HUES64 (cell line): Measurements from ENCODE around the gene CGNL1.

ENCODE experiments used
- H3K27ac ChIP-seq: 2 replicates; pipeline ENCODE4 v1.7.0; 2013; ENCODE audit warnings: low read depth, low read length, inconsistent platforms
- H3K27me3 ChIP-seq: 2 replicates; pipeline ENCODE4 v1.6.1; 2013; ENCODE audit warnings: mild to moderate bottlenecking, low read length; ENCODE audit not compliant: insufficient read depth
- H3K36me3 ChIP-seq: 2 replicates; pipeline ENCODE4 v1.6.1; 2013; ENCODE audit warnings: mild to moderate bottlenecking, low read length; ENCODE audit not compliant: insufficient read depth
- H3K4me1 ChIP-seq: 2 replicates; pipeline ENCODE4 v1.6.1; 2013; ENCODE audit warnings: mild to moderate bottlenecking, low read length, moderate library complexity; ENCODE audit not compliant: insufficient read depth
- H3K4me3 ChIP-seq: 2 replicates; pipeline ENCODE4 v1.5.1; 2013; ENCODE audit warnings: mild to moderate bottlenecking, low read length, moderate library complexity
- H3K9ac ChIP-seq: 2 replicates; pipeline ENCODE4 v1.6.1; 2013; ENCODE audit warnings: mild to moderate bottlenecking, low read depth, low read length
- H3K9me3 ChIP-seq: 2 replicates; pipeline ENCODE4 v1.6.1; 2013; ENCODE audit warnings: low read depth, low read length; ENCODE audit not compliant: insufficient read depth
- WGBS: fragments of 150-250, 120-280 bp; methylation state at CpG from one replicate; pipeline ENCODE4 v1.1.7; 2013; ENCODE audit warnings: missing lambda C conversion rate; 5-methylcytosine and 5-hydroxymethylcytosine counted together

The CGNL1 gene

DNA sequence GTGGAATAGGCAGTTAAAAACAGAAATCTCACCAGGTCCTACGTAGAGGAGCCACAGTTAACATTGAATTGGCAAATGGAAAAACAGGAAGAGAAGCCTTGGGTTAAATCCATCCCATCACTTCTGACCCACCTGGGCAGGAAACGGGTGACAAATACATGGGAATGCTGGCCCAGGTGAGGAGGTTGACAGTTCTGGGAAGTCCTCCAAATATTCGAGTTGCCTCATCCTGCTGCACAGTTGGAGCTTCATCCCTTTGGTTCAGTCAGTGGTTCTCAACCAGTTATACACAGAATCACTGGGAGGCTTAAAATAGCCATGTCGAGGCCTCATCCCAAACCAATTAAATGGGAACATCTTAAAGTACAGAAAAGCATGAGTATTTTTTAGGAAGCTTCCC is 220.7 kb downstream of the CGNL1 start:
- H3K9ac ChIP-seq: no peak overlapping the region
- H3K27ac ChIP-seq: no peak overlapping the region
- no peaks in the 10 kb centered on the region for H3K36me3 ChIP-seq
- H3K27me3 ChIP-seq: peaks cover 16% of the 10 kb centered on the region
- peaks cover 3% of the 10 kb centered on the region; the same call in 1 of the 2 replicates for H3K4me1 ChIP-seq
- no peak overlapping the region for H3K4me3 ChIP-seq
- 96% methylated on average over 4 of the region's 4 CpGs for WGBS
- H3K9me3 ChIP-seq: no peaks in the 10 kb centered on the region

DNA sequence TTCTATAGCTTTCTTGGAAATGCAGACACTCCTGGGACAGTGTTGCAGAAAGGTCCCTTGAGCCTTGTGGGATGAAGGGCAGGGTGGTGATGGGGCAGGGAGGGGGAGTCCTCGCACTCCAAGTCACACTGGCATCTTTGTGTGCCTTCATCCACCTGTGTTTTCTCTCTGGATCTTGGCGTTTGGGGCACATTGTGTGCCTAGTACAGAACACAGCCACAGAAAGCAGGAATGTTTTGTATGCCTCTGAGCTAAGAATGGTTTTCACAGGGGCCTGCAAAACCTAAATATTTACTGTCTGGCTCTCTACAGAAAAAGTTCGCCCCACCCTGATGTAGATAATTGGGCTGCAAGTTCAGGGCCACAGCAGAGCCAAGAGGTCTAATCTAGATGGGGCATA is 221.1 kb downstream of the CGNL1 start:
- peaks cover 3% of the 10 kb centered on the region; the same call in 1 of the 2 replicates for H3K4me1 ChIP-seq
- WGBS: 90% methylated on average over 3 of the region's 3 CpGs
- peaks cover 11% of the 10 kb centered on the region for H3K27me3 ChIP-seq
- H3K36me3 ChIP-seq: no peaks in the 10 kb centered on the region
- no peak overlapping the region for H3K9ac ChIP-seq
- no peaks in the 10 kb centered on the region for H3K9me3 ChIP-seq
- H3K27ac ChIP-seq: no peak overlapping the region
- no peak overlapping the region for H3K4me3 ChIP-seq

DNA sequence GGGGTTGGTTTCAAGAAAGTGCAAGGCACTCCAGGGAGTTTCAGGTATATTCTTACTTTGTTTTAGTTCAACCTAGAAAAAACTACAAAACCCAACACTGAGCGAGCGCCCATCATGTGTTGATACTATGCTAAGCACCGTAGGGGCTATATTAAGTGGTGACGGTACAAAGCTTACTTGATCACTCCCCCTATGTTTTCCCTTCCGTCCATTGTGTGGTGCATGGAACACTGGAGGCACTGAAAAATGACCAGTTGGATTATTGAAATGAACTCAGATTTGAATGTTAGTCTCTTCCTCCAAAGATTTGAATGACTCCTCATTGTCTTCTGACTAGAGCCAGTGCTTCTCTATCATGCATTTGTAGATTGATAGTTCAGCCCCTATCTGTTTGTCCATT is 222.0 kb downstream of the CGNL1 start:
- no peak overlapping the region for H3K4me3 ChIP-seq
- peaks cover 3% of the 10 kb centered on the region; the same call in 1 of the 2 replicates for H3K4me1 ChIP-seq
- no peak overlapping the region for H3K9ac ChIP-seq
- H3K27ac ChIP-seq: no peak overlapping the region
- H3K36me3 ChIP-seq: no peaks in the 10 kb centered on the region
- 93% methylated on average over 4 of the region's 5 CpGs for WGBS
- H3K27me3 ChIP-seq: peaks cover 2% of the 10 kb centered on the region
- H3K9me3 ChIP-seq: no peaks in the 10 kb centered on the region

DNA sequence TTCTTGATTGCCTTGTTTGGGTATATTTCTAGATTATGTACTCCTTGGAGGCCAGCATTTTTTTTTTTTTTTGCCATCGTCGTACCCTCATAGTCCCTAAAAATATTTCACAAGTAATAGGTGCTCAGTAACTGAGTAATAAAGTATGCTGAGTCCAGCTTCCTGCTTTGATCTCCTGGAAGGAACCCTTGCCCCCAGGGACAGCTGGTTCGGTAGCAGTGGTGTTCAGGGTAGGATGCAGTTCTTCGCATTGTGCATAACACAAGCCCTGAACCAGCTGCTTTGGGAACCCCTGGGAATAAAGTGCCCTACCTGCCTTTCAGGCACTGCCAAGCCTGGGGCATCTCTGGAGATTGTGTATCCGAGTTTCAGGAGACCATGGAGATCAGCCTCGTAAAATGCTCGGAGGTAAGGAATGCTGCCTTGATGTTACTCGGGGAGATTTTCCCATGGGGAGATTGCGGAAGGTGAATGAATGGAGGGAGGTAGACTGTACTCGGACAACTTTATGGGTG is 223.0 kb downstream of the CGNL1 start:
- H3K9ac ChIP-seq: no peak overlapping the region
- H3K27me3 ChIP-seq: no peaks in the 10 kb centered on the region
- H3K4me3 ChIP-seq: no peak overlapping the region
- peaks cover 3% of the 10 kb centered on the region; the same call in 1 of the 2 replicates for H3K4me1 ChIP-seq
- no peaks in the 10 kb centered on the region for H3K36me3 ChIP-seq
- no peak overlapping the region for H3K27ac ChIP-seq
- no peaks in the 10 kb centered on the region for H3K9me3 ChIP-seq
- 85% methylated on average over 9 of the region's 10 CpGs for WGBS

DNA sequence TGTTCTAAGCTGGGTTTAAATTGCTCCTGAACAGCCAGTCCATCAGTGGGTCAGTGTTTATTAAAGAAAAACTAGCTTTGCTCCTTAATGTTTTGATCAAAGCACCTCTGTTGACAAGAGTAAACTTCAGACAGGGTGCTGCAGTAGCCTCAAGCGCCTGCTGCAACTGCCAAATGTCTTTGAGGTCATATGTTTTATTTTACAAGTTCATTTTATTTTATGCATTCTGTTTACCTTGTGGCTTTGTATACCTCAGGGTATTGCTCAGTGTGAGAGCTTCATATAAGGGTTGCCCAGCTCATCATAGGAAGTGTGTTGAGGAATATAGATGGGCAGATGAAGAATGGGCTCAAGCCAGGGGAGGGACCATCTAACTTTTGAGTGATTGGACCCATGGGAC is 223.9 kb downstream of the CGNL1 start:
- Histone ChIP-seq H3K27me3 (no peaks in the 10 kb centered on the region), H3K4me3 (no peak overlapping the region), H3K27ac (no peak overlapping the region), H3K4me1 (peaks cover 3% of the 10 kb centered on the region; the same call in 1 of the 2 replicates), H3K9me3 (no peaks in the 10 kb centered on the region), H3K9ac (no peak overlapping the region), H3K36me3 (no peaks in the 10 kb centered on the region)
- 100% methylated on average over 1 of the region's 1 CpG for WGBS
